Measurements from ENCODE around the gene NOTUM.

GRCh38 chr17:81908793-81909192 is 52.2 kb downstream of the NOTUM start:
- TF ChIP-seq, protein P1, sequence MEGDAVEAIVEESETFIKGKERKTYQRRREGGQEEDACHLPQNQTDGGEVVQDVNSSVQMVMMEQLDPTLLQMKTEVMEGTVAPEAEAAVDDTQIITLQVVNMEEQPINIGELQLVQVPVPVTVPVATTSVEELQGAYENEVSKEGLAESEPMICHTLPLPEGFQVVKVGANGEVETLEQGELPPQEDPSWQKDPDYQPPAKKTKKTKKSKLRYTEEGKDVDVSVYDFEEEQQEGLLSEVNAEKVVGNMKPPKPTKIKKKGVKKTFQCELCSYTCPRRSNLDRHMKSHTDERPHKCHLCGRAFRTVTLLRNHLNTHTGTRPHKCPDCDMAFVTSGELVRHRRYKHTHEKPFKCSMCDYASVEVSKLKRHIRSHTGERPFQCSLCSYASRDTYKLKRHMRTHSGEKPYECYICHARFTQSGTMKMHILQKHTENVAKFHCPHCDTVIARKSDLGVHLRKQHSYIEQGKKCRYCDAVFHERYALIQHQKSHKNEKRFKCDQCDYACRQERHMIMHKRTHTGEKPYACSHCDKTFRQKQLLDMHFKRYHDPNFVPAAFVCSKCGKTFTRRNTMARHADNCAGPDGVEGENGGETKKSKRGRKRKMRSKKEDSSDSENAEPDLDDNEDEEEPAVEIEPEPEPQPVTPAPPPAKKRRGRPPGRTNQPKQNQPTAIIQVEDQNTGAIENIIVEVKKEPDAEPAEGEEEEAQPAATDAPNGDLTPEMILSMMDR (IDR thresholded peaks at IDR 0.05; ENCODE audit: low read depth, low read length, missing input control): no peak
- no peak for TF ChIP-seq REST (IDR thresholded peaks at IDR 0.05)

Measured in liver (tissue), 2 donors.